Lung microvascular endothelial cell (primary cell): ENCODE results near the gene LYSMD4. TPM values are rescaled to one million over a fixed set of nuclear protein-coding genes. Genes with fewer than 3 reads are reported as not detected.

ENCODE experiments used
- DNase-seq, 2 donors: peaks; one replicate each; pipeline versions ENCODE4 v3.0.0 to v3.0.0-alpha.2; 2010; ENCODE audit warnings: low read depth in 2 of 2
- total RNA-seq: library from RNA; depleted of rRNA; stranded (reverse); fragments of >200 nt; gene quantifications from 2 replicates; pipeline ENCODE4 v1.2.1, GENCODE V29; 2014

Gene LYSMD4
- total RNA-seq, 1 donor from 2014 or later, result 5.6 TPM

- peak in 1 of 2 donors; percentile 33 for DNase-seq
Observed at GRCh38 chr15:99706557-99707303, 26.5 kb downstream of the LYSMD4 start.

DNA sequence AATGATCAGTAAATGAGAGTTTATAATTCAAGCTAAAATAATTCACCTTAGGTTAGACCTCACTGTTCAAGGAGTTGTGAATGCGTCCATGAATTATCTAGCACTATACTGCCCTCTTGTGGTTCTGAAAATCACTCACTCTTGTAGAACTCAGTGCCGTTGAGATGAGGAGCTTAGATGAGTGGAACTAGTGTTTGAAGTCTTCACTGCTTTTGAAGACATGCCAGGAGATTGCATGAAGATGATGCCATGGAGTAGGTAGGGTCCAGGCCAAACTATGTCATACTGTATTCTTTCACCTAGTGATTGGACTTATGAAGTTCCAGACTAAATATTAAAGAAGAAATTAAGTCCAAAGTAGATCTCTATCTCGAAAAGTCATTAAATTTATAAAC is 28.8 kb downstream of the LYSMD4 start:
- peak; percentile 90 to 92 for DNase-seq

DNA sequence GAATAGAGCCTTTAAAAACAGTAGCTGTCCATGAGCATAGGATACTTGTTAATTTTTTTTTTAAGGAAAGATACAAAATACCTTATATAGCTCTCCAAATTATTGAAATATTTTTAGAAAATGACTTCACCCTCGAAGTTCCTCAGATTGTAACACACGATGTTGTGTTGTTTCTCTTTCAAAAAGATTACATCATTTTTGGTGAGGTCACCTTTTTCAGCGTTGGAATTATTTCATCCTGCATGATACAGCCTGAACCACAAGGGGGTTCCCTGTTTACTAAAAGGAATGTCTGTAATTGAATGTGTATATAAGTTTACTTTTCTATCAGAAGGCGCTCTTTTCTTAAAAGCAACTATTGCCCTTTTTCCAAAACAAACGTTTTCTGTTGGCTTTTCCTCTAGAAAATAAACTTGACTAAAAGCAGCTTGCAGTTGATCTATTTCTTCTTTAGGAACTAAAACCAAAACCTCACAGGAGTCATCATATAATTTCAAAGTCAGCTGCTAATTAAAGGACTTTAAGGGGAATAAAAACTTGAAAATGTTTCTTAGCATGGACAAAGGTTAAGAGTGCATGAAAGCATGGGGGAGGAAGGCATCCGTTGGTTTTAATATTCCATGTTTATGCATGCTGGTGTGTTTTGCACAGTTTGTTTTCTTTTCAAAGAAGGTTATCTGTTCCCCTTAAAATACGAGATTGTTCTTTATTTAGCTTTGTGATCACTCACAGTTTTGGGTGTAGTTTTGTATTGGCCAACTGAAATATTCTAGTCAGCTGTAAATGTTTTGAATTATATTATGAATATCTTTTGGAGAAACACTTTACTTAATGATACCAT is 29.4 kb downstream of the LYSMD4 start:
- DNase-seq, result peak; percentile 90 to 95

- DNase-seq, result peak in 1 of 2 donors; percentile 60
Observed at GRCh38 chr15:99702895-99703602, 30.2 kb downstream of the LYSMD4 start.

DNA sequence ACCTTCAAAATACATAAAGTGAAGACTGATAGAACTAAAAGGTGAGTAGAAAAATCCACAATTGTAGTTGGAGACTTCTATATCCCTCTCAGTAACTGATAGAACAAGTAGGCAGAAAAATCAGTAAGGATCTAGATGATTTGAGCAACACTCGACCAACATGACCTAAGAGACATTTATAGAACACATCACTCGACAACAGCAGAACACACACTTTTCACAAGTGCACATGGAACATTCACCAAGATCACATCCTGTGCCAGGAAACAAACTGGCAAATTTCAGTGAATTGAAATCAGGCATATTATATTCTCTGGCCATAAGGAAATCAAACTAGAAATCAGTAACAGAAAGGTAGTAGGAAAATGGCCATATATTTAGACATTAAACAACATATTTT is 37.1 kb downstream of the LYSMD4 start:
- peak; percentile 57 to 85 for DNase-seq

DNA sequence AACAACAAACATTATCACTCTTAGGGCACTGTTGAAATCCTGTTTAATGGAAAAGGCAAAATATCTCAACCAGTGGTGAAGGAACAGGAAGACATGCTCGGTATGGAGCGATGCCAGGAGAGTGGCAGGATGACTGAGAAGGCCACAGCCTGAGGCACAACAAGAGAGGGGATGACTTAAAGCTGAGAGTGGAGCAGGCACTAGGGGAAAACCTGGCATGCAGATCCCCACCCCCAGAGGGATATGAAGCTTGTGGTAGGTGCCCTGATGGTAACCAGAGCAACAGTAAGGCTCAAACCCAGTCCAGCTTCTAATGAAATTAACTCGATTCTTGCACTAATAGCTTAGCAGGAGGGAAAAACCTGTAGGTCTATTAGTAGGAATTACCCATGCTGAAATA is 40.4 kb downstream of the LYSMD4 start:
- peak in 1 of 2 donors; percentile 46 for DNase-seq

- no peak for DNase-seq
Observed at GRCh38 chr15:99686290-99686689, 46.9 kb downstream of the LYSMD4 start.

GRCh38 chr15:99683000-99683670 is 50.1 kb downstream of the LYSMD4 start:
- peak; percentile 81 to 95 for DNase-seq

GRCh38 chr15:99682455-99682854 is 50.8 kb downstream of the LYSMD4 start:
- peak; percentile 76 to 95 for DNase-seq

GRCh38 chr15:99681990-99682389 is 51.2 kb downstream of the LYSMD4 start:
- DNase-seq, result peak in 1 of 2 donors; percentile 12

DNA sequence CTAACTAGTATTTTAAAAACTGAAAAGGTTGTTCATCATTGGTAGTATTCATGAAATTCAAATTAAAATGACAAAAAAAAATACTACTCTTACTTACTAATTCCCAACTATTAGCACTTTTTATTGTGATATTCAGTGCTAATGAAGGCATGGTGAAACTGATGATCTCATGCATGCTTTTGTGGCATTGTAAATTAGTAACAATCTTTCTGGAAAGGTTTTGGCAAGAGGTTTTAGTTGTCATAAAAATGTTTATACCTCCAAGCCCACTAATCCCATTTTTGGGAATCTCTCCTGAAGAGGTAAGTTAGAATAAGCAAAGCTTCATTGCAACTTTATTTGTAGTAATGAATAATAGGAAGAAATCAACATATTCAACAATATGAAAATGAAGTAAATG is 53.0 kb downstream of the LYSMD4 start:
- no peak for DNase-seq

GRCh38 chr15:99677540-99678134 is 55.6 kb downstream of the LYSMD4 start:
- no peak for DNase-seq

Other genes starting within 250 kb of the LYSMD4 start
- 13.9 and 16.5 TPM in 2 replicates for gene MEF2A, start 167.5 kb downstream of the LYSMD4 start, total RNA-seq